ENCODE measurements around the gene BBS10.

DNA sequence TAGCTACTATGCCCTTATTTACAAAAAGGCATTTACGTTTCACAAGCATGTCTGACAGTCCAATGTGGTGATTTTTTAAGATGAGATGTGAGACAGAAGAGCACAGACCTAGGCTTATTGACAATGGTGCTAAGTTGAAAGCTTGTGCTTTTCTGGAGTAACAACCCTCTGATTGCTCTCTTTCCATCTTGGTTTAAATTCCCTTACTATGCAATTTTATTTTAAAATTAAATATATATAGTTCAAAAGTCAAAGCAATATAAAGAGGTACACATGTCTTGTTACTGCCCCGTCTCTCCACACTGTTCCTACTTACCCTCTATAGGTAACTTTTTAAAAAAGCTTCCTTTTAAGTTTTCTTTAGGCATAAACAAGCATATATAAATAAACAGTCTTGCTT is 39.4 kb upstream of the BBS10 start:
- TF ChIP-seq, protein P1, sequence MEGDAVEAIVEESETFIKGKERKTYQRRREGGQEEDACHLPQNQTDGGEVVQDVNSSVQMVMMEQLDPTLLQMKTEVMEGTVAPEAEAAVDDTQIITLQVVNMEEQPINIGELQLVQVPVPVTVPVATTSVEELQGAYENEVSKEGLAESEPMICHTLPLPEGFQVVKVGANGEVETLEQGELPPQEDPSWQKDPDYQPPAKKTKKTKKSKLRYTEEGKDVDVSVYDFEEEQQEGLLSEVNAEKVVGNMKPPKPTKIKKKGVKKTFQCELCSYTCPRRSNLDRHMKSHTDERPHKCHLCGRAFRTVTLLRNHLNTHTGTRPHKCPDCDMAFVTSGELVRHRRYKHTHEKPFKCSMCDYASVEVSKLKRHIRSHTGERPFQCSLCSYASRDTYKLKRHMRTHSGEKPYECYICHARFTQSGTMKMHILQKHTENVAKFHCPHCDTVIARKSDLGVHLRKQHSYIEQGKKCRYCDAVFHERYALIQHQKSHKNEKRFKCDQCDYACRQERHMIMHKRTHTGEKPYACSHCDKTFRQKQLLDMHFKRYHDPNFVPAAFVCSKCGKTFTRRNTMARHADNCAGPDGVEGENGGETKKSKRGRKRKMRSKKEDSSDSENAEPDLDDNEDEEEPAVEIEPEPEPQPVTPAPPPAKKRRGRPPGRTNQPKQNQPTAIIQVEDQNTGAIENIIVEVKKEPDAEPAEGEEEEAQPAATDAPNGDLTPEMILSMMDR (IDR thresholded peaks at IDR 0.05), result no peak
- TF ChIP-seq POLR2A (IDR thresholded peaks at IDR 0.05; ENCODE audit: low read depth), result no peak
- TF ChIP-seq POLR2AphosphoS5 (IDR thresholded peaks at IDR 0.05), result no peak
- no peak for TF ChIP-seq EP300 (IDR thresholded peaks at IDR 0.05)

Measured in esophagus muscularis mucosa (tissue), 4 donors.